ENCODE results near the gene IFI44.

DNA sequence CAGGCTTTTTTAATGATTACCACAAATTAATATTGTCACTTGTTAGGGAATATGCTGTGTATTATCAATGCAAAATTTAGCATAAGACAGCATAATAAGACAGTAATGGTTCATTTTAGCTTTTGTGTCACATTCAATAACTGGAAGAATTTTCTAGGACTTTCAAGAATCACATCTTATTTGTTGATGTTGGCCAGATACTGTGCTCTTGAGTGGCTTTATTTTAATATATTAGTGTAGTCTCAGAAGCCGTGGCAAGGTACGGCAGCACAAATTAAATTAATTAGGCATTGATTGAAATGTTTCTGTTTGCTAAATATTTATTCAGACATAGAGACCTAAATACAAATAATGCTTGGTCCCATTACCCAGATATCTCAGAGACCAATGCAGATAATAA, 19.0 kb upstream of the IFI44 start:
- TF ChIP-seq, protein P1, sequence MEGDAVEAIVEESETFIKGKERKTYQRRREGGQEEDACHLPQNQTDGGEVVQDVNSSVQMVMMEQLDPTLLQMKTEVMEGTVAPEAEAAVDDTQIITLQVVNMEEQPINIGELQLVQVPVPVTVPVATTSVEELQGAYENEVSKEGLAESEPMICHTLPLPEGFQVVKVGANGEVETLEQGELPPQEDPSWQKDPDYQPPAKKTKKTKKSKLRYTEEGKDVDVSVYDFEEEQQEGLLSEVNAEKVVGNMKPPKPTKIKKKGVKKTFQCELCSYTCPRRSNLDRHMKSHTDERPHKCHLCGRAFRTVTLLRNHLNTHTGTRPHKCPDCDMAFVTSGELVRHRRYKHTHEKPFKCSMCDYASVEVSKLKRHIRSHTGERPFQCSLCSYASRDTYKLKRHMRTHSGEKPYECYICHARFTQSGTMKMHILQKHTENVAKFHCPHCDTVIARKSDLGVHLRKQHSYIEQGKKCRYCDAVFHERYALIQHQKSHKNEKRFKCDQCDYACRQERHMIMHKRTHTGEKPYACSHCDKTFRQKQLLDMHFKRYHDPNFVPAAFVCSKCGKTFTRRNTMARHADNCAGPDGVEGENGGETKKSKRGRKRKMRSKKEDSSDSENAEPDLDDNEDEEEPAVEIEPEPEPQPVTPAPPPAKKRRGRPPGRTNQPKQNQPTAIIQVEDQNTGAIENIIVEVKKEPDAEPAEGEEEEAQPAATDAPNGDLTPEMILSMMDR (conservative IDR thresholded peaks at IDR 0.05 in 1 of 2, IDR thresholded peaks at IDR 0.05 in 1 of 2; ENCODE audit: low read depth in 1 of 2, low read length in 2 of 2) = no peak
- TF ChIP-seq EZH2 (IDR thresholded peaks at IDR 0.05; ENCODE audit: low read length, missing control alignments) = no peak
